ENCODE results near the gene ITGB7.
"Not testable (repeated sequence)": the region's sequence is repeated elsewhere in the genome, so short reads cannot be mapped to it uniquely, and the experiment has no call there.

The ITGB7 gene

DNA sequence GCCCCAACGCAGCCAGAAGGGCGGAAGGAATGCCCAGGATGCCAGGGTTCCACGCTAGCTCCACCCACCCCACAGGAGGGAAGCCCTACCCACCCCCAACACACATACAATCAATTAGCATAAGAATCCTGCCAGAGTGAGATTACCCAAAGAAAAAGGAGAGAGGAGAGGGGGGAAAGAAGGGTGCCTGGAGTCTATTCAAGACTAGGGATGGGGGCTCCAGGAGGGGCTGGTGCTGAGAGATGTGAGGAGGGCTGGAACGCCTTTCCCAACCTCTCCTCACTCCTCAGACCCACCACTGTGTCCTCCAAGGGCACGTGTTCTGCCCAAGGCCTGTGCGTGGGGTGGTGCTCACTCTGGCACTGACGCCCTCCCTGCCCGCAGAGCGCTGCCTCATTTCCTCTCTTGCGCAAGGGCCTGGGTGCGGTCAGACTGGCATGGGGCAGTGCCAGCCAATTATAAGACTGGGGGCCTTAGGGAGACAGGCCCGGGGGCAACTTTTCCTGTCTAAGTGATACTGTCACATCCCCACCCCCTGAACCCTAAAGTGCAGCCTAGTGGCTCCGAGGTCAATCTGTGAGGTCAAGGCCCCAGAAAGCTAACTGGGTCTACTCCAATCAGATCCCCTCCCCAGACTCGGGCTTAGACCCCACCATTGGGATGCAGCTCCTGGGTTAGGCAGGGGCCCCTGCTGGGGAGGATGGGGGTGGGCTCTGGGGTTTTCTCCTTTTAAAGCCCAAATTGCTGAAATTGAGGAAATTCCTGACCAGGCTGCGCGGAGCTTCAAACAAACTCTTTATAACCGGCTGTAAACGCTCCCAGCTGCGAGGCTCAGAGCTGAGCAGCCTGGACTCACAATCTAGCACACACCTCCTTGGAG lies 10.2 kb upstream of the ITGB7 start:
- peak; percentile 61 for DNase-seq

DNA sequence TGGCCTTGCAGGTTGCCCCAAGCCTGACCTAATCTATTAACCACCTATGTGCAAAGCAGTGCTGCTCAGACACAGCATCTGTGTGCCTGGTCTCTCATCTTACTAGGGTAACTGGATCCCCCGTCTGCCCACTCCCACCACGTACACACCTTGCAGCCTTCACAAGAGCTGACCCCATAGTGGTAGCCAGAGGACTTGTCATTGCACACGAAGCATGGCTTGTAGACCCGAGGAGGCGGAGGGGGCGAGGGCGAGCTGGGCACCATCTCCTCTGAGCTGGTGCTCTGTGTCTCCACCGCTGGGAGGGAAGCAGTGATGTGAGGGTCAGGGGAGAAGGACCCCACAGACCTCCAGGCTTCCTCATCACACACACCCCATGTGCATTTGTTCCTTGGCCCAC lies 8.4 kb upstream of the ITGB7 start:
- no peak for DNase-seq

DNA sequence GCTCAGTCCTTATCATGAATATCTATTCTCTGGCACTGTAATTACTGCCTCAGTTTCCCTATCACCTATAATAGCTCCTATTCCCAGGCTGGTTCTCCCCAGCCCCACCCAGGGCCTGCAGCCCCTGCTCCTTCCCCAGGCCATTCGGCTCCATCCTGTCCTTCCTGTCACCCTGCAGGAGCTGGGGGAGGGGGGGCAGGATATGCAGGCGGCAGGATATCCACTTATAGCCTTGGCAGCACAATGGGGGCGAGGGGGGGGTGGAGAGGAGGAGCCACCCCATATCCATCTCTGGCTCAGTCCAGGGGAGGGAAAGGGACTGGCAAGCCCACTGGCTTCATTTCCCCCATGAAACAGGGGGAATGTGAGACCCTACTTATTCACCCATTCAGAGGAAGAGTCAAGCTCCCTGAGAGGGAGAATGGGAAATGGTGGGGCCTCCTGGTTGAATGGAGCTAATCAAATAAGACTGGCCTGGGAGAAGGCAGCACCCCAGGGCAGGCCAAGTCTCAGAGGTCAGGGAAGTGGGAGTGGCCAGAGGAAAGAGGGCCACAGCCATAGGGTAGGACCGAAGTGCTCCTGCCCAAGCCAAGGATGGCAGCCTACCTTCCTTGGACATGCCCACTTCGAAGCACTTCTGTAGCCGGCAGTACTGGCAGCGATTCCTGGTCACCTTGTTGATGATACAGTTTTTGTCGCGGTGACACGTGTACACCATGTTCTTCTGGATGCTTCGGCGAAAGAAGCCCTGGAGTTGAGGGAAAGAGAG lies 7.8 kb upstream of the ITGB7 start:
- peak; percentile 2 for DNase-seq

DNA sequence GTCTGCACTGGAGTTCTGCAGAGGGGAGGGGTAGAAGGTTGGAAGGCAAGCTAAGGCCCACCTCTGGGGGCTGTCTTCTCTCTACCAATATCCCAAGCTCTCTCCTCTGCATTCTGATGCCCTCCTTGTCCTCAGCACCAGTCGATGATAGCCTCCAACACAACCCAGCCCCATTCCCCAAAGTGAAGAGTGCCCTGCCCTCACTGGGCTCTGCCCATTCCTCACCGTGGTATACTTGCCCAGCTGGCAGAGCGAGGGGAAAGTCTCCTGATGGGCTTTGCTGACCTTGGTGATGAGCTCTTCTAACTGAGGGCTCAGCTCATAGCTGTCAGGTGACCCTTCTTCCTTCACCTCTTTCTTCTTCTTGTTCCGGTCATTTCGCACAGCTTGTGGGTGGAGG lies 7.2 kb upstream of the ITGB7 start:
- DNase-seq = peak; percentile 1

DNA sequence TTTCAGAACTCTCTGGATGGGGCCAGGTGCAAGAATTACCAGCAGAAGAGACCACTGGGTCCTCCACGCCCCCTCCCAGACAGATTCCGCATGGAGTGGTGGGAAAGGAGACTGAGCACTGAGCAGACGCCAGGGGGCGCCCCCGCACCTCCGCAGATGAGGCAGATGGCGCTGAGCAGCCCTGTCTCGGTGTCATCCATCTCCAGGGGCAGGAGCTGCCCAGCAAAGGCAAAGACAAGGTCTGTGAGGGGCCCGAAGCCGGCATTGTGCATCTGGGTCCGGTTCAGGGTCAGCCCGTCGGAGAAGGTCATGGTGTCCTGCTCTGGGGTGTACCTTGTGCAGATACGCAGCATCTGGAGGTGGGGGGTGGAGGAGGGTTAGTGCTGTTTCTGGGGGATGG lies 6.3 kb upstream of the ITGB7 start:
- peak; percentile 90 for DNase-seq

DNA sequence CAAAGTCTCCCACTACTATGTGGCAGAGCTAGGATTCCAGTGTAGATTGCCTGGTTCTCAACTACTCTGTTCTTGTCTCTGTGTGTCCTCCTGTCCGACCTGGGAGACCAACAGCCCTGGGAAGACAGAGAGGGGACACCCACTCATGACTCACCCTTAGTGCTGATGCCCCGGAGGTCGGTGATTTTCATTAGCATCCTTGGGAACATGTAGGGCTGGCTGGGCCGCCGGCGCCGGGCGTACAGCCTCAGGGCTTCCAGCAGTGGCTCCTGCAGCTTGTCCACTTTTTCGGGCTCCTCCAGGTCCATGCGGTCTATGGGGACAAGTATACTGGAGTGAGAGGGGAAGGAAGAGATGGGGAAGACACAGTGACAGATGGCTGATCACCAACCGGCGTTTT lies 5.9 kb upstream of the ITGB7 start:
- no peak for DNase-seq

DNA sequence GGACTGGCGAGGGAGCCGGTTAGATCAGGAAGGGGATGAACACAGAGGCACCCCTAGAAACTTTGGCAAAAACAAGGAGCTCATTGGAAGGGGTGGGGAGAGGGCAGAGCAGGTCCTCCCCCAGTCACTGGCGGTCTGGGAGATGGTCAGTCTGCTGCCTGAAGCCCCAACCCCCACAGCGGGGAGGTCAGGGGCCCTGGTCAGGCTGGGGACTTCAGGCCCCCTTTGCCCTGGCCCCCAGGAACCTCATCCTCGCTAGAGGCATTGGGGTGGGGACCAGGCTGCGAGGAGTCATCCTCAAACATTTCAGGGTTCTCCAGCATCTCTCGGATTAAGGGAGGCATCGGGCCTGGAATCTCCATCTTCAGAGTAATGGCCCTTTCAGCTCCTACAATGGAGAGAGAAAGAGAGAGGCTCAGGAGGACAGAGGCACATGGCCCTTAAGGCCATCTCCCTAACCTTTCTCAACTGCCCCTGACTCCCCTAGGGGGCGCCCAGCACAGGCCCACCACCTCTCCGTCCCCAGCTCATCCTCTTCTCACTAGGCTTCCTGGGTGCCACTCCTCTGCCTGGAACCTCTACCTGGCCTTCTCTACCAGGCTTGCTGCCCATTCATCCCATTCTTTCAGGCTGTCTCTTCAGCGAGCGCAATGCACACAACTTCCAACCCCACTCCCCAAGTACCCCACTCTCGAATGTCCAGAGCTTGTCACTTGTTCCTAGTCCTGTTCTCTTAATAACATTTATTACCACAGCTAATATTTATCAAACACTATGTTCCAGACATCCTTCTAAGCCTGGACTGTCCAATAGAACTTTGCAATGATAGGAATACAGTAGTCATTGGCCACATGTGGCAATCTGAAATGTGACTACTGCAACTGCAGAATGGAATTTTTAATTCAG lies 4.7 kb upstream of the ITGB7 start:
- DNase-seq = peak; percentile 53

DNA sequence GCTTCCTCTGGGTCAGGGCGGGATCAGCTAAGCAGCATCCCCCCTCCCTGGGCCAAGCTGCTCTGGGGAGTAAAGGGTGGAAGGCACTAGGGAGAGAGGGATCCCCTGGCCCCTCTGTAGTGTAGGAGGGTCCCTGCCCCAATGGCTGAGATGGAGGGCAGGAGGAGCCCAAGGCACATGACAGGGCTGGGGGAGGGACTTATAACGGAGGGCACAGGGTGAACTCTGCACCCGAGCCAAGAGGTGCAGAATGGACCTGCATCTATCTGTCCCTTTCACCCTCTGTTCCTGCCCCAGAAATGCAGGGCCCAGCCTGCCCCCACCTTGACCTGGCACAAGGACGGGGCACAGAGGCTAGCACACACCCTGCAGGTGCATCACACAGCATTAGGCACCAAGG lies 3.8 kb upstream of the ITGB7 start:
- no peak for DNase-seq

DNA sequence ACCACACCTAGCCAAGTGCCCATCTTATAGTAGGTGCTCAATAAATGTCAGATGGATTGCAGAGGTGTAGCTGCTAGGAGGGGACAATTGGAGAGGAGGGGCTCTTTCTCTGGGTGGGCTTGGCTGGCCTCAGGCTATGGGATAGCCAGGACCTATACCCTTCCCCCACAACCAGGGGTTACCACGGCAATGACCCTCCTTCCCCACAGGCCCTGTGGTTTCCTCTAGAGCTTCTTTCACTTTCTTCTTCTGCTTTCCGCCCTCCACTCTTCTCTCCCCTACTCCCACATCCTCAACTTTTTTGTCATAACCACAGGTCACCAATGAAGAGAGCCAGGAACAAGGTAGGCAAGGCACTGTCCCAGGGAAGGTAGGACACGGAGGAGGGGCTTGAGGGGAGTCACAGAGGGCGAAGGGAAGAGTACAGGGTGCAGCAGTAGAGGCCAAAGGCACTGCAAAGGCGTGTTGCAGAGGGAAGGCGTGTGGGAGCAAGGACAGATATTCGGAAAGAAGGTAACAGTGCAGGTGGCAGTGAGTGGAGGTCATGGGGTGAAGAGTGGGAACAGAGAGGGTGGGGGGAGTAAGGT lies 1.9 kb upstream of the ITGB7 start:
- peak; percentile 43 for DNase-seq

DNA sequence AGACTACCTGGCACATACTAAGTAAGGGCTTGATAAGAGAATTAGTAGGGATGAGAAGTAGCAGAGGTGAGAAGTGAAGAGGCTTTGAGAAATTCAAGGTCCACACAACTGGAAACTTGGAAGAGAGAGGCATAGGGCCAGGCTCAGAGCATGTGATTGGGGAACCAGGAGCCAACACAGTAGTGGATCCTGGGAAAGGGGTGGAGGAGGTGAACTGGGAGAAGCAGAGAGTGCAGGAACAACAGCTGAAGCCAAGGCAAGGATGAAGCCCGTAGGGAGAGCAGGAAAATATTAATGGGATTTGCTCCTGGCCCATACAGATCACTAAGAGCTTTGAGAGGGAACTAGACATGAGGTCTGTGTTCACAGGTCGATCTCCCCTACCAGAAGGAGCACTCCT lies 1.4 kb upstream of the ITGB7 start:
- DNase-seq = no peak

DNA sequence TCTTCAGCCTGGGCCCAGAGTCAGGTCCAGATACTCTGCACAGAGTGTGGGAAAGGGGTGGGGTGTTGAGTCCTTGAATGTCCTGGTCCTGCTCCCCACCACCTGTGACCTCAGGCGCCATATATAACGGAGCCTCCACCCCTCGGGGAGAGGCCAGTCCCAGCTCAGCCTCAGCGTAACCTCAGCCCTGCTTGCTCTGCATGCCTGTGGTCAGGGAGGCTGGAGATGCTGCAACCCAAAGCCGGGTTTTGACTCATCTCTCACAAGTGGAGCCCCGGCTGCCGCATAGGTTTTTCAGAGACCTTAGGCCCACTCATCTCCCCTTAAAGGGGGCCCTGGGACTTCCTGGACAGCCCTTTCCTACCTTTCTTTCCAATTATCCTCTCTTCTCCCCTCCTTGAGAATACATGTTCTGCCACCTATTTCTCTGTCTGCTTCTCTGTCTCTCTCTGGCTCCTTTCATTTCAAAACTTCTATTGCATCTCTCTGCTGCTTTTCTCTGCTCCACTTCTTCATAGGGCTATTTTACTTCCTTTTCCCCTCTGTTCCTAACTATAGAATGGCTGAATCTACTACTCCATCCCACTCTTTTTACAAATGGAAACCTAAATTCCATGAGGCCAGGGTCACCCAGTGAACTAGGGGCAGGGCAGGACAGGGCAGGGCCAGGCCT lies 1.2 kb downstream of the ITGB7 start:
- peak; percentile 75 for DNase-seq

DNA sequence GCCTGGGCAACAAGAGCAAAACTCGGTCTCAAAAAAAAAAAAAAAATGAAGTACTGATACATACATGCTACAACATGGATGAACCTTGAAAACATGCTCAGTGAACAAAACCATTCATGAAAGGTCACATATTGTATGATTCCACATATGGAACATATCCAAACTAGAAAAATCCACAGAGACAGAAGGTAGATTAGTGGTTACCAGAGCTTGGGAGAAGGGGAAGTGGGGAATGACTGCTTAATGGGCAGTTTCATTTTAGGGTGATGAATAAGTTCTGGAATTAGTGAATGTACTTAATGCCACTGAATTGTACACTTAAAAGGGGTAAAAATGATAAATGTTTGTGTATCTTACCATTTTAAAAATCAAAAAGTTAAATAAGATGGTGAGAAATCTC lies 2.7 kb downstream of the ITGB7 start:
- no peak for DNase-seq

DNA sequence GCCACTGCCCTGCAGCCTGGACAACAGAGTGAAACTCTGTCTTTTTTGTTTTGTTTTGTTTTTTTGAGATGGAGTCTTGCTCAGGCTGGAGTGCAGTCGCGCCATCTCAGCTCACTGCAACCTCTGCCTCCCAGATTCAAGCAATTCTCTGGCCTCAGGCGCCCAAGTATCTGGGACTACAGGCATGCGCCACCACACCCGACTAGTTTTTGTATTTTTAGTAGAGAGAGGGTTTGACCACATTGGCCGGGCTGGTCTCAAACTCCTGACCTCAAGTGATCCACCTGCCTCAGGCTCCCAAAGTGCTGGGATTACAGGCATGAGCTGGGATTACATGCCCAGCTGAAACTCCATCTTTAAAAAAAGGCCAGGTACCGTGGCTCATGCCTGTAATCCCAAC lies 4.7 kb downstream of the ITGB7 start:
- not testable (repeated sequence) for DNase-seq

DNA sequence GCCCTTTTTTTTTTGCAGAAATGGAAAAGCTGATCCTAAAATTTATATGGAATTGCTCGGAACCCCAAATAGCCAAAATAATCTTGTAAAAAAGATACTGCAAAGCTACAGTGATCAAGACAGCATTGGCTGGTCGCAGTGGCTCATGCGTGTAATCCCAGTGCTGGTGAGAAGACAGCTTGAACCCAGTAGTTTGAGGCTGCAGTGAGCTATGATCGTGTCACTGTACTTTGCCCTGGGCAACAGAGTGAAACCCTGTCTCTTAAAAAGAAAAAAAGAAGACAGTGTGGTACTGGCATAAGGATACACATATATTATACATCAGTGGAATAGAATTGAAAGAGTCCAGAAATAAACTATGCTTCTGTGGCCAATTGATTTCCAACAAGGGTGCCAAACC lies 5.4 kb downstream of the ITGB7 start:
- no peak for DNase-seq

DNA sequence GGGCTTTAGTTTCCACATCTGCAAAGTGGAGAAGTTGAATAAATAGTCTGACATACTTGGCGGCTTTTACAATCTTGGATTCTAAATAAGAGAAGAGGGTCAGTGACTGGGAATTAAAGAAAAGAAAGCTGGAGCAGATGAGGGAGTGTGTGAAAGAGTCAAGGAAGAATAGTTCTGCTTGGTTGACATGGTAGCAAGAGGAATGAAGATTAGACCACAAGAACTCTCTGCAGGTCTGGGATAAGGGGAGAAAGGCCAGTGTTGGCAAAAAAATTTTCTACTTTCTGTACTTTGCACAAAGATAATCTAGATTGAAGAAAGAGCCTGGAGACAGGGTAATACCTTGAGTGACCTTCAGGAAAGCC lies 5.9 kb downstream of the ITGB7 start:
- no peak for DNase-seq

DNA sequence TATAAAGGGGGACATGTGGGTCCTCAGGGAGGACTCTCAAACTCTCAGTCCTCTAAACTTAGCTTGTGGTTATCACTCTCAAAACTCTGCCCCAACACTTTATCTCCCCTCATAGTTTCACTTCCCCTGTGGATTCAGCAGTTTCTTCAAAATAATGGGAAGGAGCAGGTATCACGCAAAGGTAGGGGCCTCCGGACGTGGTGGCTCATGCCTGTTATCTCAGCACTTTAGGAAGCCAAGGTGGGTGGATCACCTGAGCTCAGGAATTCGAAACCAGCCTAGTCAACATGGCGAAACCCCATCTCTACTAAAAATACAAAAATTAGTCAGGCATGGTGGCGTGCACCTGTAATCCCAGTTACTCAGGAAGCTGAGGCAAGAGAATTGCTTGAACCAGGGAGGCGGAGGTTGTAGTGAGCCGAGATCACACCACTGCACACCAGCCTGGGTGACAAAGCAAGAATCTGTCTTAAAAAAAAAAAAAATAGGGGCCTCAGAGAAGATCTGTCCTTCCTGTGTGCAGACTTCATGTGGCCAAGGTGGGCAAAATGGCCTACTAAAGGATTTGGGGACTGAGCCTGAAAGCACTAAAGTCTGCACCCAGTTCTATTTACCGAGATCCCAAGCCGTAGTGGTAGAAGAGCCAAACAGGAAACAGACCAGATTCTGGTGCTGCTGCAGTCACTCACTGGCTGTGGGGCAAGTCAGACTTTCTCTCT lies 6.4 kb downstream of the ITGB7 start:
- peak; percentile 53 for DNase-seq

DNA sequence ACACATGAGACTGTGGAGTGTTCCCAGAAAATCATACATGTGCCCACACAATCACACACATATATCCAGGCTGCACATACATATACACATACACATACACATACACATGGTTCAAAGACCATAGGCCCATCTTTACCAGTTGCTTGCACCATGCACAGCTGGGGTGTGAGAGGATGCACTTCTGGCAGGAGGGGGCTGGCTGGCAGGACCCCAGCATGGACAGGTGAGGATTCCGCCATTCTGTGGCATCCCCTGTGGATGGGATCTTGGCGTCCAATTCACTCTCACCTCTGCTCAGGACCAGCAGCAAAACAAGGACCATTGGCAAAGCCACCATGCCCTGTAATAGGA lies 7.0 kb downstream of the ITGB7 start:
- no peak for DNase-seq

DNA sequence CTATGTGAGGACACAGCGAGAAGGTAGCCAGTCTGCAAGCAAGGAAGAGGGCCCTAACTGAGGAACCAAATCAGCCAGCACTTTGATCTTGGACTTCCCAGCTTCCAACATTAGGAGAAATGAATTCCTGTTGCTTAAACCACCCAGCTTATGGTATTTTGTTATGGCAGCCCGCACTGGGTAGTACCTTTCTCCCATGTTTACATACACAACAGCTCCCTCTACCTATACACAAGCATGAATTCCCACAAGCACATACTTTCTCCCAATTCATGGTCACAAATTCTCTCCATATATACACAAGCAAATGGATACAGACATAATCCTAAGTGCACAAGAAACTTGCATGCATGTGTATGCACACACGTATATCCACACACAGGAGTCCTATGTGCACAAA lies 7.4 kb downstream of the ITGB7 start:
- no peak for DNase-seq

DNA sequence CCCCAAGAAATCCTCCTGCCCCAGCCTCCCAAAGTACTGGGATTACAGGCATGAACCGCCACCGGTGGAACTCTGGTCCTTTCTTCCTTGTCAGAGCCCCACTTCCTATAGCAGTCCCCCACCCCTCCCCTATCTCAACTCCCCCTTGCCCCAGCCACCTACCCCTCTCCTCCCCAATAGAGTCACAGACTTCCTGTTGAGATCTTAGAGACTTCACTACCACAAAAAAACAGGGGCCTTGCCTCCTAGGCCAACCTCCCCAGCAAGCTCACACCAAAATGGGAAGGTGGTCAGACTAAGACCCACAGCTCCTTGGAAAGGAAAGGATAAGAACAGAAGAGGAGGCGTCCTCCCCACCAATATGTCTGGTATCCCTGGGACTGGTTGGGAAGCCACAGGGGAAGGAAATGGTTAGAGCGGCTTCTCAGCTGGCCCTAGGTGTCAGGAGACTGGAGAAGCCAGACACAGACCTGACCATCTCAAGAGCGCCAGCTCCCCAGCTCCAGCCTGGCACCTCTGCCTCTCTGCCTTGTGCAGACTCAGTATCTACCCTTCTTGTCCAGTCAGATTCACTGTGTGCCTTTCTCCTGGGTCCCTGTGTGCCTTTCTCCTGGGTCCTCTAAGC lies 8.5 kb downstream of the ITGB7 start:
- peak; percentile 65 for DNase-seq

DNA sequence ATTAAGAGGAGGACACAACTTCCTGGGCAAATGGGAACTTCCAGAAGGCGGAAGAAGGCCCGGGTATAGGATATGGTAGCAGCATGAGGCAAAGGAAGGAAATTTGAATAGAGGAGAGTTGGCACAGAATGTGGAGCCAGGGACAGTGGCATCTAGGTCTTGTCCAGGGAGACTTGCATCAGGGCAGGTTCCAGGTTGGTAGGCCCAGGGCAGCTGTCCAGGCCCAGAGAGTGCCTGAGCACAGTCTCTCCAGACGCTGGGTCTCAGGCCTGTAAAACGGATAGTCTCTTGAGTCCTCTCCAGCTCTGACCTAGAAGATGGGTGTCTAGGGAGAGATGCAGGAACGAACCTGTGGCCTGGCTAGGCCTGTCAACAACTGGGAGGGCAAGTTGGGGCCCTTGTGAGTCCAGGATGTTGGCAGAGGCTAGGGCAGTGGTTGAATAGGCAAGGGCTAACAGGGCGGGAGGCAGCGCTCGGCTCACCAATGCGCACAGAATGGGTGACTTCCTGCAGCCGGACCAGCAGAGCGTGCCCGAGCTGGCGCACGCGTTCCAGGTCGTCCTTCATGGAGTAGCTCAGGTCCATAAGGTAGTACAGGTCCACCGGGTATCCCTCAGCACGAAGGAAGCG lies 9.9 kb downstream of the ITGB7 start:
- no peak for DNase-seq

DNA sequence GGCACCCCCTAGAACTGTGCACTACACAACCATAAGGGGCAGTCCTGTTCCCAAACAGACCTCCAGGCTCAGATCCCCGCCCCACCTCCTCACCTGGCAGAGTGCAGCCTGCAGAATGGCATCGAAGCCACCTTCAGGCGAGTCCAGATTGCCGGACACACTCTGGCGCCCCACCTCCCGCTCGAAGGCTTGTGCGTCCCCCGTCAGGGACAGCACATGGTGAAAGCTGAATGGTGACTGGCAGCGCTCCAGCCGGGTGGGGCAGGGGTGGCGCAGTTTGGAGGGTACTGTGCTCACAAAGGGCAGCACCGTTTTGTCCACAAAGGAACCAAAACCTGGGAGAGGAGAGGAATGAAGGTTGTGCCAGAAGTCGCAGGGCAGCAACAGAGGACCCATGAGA lies 10.6 kb downstream of the ITGB7 start:
- DNase-seq = no peak

Measured in CD4-positive, alpha-beta T cell treated with Interleukin-6 for 4 hours (primary cell).